ENCODE results near the gene CFAP107.
"Not testable (repeated sequence)": the region's sequence is repeated elsewhere in the genome, so short reads cannot be mapped to it uniquely, and the experiment has no call there.

Gene CFAP107

DNA sequence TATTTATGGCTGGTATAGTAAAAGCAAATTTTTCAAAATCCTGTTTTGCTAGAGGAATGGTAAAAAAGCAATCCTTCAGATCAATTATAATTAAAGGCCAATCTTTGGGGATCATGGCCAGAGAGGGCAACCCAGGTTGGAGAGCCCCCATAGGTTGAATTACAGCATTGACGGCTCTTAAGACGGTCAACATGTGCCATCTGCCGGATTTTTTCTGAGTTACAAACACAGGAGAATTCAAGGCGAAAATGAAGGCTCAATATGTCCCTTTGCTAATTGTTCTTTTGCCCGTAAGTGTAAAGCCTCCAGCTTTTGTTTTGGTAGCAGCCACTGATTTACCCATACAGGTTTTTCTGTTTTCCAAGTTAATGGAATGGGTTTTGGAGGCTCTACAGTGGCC lies 35.5 kb downstream of the CFAP107 start:
- DNase-seq: not testable (repeated sequence)

DNA sequence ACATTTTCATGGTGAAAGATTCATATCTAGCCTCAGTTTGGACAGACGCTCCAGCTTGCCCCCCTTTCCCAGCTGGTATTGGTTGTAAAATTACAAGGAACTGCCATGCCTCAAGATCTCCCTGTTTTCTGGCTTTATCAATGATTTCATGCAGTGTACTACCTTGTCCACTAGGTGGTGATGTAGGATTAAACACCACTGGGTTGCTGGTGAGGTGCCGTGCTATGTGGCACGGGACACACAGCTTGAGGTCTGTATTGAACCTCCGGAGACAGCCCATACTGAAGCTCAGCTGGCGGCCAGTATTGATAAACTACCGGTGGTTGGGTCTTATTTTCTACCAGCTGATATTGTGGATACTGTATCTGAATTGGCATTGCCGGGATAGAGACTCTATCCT lies 37.8 kb downstream of the CFAP107 start:
- peak; percentile 9 for DNase-seq

DNA sequence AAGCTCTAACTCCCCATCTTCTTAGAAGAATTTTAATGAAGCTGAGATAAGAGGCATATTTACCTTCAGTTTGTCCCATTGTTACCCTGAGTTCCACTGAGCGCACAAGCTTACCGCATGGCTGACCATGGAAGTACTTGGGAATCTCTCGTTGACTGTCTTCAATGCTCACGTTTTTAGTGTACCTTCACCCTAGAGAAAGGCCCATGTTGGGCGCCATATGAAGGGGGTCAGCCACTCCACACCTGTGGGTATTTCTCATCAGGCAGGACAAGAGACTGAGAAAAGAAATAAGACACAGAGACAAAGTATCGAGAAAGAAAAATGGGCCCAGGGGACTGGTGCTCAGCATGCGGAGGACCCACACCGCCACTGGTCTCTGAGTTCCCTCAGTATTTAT lies 38.7 kb downstream of the CFAP107 start:
- DNase-seq: peak; percentile 8

DNA sequence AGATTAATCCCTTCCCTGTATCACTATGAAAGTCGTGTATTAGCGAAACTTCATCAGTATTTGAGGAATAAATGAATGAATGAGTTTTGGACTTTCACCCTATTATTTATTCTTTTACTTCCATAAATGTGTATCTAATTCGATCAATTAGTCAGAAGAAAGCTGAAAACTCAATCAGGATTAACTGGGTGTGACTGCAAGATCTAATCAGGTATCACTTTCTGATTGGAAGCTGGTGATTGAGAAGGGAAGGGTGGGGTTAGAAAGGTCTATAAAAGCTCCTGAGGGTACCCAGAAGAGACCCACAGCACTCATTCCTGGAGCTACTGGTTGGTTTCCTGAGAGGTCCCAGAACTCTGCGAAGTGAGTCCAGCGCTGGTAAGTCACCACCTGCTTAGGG lies 45.1 kb downstream of the CFAP107 start, which contains the start of gene PRAMEF1:
Gene PRAMEF1 (plus strand): TSS at position 301 of the 400 bp plus-strand sequence. CDS start 1,831 bp downstream, outside the sequence.
- DNase-seq: not testable (repeated sequence)

DNA sequence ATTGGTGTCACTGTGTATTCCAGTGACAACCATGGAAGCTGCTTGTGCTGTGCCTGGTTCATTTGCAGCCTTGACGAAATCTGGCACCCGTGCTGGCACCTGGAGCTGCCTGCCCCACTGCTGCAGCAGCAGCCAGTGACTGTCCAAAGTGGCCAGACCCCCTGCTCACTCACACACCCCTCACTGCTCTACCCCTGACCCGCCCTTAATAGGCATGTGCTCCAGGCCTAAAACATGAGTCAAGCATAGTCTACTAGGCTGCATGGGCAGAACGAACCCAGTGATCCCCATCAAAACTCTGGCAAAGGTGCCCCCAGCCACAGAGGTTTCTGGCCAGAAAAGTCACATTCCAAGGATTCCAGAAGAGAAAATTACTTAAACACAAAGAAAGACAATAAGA lies 52.9 kb downstream of the CFAP107 start:
- no peak for DNase-seq

DNA sequence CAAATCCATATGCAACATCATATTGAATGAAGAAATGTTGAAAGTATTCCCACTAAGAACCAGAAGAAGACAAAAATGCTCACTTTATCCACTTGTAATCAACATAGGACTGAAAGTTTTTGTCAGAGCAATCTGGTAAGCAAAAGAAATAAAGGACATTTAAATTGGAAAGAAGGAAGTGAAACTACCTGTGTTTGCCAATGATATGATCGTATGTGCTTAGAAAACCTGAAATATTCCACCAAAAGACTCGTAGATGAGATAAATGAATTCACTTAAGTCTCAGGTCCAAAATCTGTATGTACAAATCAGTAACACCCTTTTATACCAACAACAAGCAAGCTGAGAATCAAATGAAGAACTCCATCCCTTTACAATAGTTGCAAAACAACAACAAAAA lies 53.7 kb downstream of the CFAP107 start:
- DNase-seq: no peak

DNA sequence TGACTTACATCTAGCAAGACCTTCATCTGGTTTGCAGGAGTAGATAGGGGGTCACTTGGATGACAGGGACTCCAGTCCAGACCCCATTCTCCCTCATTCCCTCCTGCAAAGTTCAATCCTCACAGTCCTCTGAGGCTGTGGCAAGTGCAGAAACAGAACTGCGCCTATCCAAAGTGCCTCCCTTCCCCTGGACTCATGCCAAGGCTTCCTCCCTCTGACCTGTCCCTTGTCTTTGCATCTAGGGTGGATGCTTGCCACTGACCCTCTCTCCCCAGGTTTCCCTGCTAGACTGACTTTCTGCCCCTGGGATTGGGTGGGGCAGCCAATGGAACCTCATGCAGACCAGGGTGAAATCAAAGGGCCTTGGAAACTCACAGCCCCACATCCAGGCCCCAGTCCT lies 63.9 kb downstream of the CFAP107 start:
- no peak for DNase-seq

DNA sequence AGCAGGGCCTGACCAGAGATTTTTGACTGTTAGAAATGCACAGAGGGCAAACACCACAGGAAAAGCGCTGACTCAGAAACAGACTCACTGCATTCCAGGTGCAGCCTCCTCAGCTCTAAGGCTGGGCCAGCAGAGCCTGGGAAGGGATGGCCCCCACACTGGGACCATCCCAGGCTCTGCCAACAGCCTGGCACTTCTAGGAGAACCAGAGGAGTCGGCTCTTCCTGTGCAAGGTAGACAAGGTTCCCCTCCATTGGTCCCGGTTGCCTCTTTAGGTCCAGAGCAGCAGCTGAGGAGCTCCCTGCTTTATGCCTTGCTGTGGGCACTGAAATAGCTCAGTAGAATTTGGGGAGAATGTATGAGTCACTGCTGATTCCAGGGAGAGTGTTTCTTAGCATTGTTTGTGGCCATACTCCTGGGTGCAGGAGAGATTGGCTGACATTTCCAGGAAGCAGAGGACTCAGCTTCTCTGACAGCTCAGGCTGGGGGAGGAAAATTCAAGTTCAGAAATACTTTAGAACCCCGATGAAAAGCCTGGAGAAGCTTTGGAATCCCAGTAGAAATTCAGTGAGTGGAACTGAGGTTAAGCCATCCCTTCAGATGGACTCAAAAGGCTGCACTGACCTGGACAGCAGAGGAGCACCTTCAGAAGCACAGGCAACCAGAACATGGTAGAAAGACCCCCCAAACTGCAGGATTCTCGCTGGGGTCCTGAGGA lies 64.8 kb downstream of the CFAP107 start:
- DNase-seq: no peak

DNA sequence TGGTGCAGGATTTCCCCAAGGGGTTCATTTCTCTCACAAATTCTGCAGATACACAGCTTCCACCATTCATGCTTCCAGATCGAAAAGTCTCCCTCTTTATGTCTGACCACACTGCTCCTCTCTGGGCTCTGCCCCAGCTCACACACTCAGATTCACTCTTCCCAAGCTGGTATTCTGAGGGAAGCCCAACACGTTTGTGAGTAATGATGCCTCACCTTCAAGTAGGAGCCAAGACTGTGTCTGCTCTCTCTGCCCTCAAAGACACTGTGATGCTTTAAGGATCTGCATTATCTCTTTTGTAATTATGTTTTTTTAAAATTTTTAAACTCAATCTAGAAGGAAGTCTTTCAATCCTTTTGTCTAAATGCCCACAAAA lies 65.4 kb downstream of the CFAP107 start:
- DNase-seq: no peak
